Measurements from ENCODE around the gene CPA4.

DNA sequence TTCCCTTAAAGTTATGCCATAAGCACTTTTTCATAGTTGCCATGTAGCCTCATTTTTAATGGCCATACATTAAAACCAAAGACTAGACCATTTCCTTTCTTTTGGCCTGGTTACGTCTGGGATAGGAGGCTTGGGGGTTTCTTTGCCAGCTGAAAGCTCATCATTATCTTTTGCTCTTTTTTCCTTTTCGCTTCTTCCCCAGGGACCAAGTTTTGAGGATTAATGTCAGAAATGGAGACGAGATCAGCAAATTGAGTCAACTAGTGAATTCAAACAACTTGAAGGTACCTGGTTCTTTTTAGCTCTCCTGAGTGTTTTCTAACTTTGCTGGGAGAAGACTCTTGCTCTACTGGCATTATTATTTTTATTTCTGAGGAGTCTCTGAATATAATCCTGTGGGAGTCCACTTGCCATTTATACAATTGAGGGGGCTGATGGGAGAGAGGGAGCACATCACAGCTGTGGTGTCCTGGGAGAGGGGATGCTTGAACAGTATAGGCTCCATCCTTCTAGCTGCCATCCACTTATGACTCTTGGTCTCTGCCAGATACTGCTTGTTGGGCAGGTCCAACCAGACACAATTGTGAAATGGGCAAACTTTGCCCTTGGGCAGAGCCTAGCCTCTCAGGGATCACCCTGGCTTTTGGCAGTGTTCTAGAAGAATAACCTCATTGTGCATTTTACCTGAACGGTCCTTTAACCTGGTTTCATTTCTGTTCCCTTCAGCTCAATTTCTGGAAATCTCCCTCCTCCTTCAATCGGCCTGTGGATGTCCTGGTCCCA lies 5.8 kb downstream of the CPA4 start:
- TF ChIP-seq CTCF (IDR thresholded peaks at IDR 0.05; ENCODE audit: poor library complexity) (no peak), EZH2phosphoT487 (IDR thresholded peaks at IDR 0.05; ENCODE audit: low read depth, severe bottlenecking, unreplicated experiment) (no peak)

Measured in hepatocyte (in vitro differentiated cells).